ENCODE results near the gene INVS.
A peak's percentile ranks its signal among the peaks of the same experiment; 100 is the strongest.

Gene INVS

DNA sequence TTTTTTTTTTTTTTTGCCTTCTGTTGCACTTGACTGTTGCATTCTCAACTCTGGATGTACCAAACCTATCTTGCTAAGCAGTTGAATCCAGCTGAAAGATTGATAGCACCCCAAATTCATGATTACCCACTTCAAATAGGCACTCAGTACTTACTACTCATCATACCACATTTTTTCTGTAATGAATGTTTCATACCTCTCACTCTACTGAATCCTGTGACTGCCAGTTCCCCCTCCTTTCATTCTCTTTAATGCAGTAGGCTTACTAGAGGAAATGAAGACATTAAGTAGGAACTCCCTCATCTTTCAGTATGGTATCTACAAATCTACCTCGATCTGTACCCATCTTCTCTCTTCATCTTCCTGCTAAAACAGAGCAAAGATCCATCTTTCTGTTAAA, 6.8 kb downstream of the INVS start:
- TF ChIP-seq, protein P1, sequence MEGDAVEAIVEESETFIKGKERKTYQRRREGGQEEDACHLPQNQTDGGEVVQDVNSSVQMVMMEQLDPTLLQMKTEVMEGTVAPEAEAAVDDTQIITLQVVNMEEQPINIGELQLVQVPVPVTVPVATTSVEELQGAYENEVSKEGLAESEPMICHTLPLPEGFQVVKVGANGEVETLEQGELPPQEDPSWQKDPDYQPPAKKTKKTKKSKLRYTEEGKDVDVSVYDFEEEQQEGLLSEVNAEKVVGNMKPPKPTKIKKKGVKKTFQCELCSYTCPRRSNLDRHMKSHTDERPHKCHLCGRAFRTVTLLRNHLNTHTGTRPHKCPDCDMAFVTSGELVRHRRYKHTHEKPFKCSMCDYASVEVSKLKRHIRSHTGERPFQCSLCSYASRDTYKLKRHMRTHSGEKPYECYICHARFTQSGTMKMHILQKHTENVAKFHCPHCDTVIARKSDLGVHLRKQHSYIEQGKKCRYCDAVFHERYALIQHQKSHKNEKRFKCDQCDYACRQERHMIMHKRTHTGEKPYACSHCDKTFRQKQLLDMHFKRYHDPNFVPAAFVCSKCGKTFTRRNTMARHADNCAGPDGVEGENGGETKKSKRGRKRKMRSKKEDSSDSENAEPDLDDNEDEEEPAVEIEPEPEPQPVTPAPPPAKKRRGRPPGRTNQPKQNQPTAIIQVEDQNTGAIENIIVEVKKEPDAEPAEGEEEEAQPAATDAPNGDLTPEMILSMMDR (IDR thresholded peaks at IDR 0.05; ENCODE audit: control insufficient read depth, insufficient read depth, low read depth, low read length, missing control alignments), result no peak
- DNase-seq (ENCODE audit: low read depth), result no peak

DNA sequence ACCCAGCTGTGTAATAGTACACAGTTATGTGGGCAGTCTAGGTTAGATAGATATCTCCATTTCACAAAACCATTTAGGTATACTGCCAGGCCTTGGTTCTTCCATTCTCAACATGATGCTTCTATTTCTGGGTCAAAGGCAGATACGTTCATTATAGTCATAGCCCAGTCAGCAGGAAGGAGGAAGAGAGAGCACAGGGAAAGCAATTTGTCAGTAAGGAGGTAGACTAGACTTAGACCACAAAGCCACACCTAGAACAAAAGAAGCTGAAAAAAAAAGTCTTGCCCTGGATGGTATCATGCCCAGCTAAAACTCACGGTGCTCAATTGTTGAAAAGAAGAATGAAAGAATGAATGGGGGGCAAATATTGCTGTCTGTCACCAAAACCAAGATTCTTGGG, 7.6 kb downstream of the INVS start:
- TF ChIP-seq, protein P1 (IDR thresholded peaks at IDR 0.05; ENCODE audit: control insufficient read depth, insufficient read depth, low read depth, low read length, missing control alignments), result no peak
- no peak for DNase-seq (ENCODE audit: low read depth)
- H3K4me3 ChIP-seq (ENCODE audit: control insufficient read depth, low read depth, low read length), result no peak overlapping the region

More for the DNA sequence above, 6.8 kb downstream of the INVS start:
- H3K4me3 ChIP-seq (ENCODE audit: control insufficient read depth, low read depth, low read length), result no peak overlapping the region

DNA sequence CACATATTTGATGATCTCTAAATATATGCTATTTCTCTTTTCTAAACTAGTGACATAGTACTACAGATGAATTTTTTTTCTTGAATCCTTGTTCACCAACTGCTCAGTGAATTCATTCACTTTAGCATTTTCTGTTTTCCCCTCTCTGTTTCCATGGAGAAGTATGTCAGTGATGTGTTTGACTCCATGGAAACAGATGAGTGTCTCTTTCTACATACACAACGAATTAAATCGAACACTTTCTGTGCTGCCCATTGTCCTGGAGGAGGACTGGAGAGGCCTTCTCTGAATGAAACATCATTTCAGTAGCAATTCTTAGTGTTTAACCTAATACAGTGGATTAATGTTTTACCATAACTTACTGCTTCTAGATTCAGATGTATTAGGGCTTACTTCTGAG, 9.5 kb downstream of the INVS start:
- TF ChIP-seq, protein P1 (IDR thresholded peaks at IDR 0.05; ENCODE audit: control insufficient read depth, insufficient read depth, low read depth, low read length, missing control alignments), result no peak
- DNase-seq (ENCODE audit: low read depth), result no peak
- no peak overlapping the region for H3K4me3 ChIP-seq (ENCODE audit: control insufficient read depth, low read depth, low read length)

DNA sequence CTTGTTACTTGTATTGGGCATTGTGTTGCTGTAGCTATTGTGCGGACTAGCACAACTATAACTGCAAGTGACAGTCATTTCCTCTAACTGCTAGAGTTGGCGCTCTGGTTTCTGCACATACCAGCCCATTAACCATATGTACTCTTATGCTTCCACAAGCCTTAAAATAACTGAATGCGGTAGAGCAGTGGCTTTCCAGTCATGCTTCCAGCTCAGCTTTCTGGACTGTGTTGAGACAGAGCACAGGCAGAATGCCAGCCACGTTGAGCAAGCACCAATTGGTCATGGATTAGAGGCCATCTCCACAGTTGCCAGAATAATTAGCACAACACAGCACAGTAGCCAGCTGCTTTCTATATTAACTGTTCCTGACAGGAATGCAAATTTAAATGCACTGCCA, 12.2 kb downstream of the INVS start:
- DNase-seq (ENCODE audit: low read depth), result peak; percentile 94
- TF ChIP-seq, protein P1 (IDR thresholded peaks at IDR 0.05; ENCODE audit: control insufficient read depth, insufficient read depth, low read depth, low read length, missing control alignments), result no peak
- H3K4me3 ChIP-seq (ENCODE audit: control insufficient read depth, low read depth, low read length), result no peak overlapping the region

DNA sequence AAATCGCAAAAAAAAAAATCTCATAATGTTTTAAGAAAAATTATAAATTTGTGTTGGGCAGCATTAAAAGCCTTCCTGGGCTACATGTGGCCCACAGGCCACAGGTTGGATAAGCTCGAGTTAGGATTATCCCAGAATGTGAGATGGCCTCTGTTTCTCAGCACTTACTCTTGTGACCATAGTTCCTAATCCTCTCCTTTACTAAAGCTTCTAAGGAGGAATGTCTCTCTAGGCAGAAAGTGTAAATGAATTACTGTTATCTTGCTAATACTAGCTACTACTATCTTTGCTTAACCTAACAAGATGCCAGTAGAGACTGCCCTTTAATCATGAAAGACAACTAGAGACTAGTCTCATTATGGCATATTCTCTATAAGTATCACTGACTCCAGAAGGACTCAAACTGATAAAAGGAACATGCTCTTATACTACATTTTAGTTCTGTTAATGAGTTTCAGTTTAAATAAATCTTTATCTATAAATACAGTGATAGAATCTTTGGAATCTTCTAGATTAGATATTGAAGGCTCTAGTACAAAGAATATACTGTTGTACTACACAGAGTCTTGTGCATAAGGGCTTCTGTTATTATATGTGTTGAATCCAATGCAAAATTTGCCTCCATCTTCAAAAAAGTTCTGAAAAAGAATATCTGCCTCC, 13.8 kb downstream of the INVS start:
- no peak for DNase-seq (ENCODE audit: low read depth)
- no peak overlapping the region for H3K4me3 ChIP-seq (ENCODE audit: control insufficient read depth, low read depth, low read length)
- TF ChIP-seq, protein P1 (IDR thresholded peaks at IDR 0.05; ENCODE audit: control insufficient read depth, insufficient read depth, low read depth, low read length, missing control alignments), result no peak

DNA sequence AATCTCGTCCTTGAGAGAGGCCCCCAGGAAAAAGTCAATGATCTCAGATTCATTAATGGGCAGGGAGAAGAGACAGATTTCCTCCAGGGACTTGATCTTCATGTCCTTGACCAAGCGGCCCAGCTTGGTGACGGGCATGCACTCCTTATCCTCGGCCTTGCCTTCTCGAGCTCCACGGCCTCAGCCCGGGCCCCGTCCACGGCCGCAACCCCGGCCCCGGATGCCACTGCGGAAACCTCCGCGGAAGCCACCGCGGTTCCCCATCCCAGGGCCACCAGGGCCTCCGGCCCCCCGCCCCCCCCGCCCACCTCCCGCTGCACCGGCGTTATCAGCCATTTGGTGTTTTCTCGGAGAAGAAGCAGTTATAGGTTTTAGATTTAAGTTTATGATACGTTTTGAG, 18.3 kb downstream of the INVS start:
- no peak for DNase-seq (ENCODE audit: low read depth)
- no peak overlapping the region for H3K4me3 ChIP-seq (ENCODE audit: control insufficient read depth, low read depth, low read length)
- TF ChIP-seq, protein P1 (IDR thresholded peaks at IDR 0.05; ENCODE audit: control insufficient read depth, insufficient read depth, low read depth, low read length, missing control alignments), result no peak
